ENCODE results near the gene BCL11A. TPM values are rescaled to one million over a fixed set of nuclear protein-coding genes. Genes with fewer than 3 reads are reported as not detected.

Gene BCL11A
- polyA plus RNA-seq, 1 donor (not counting 4 experiments of a cell fraction or from before 2014, with no cell fraction given): 5.0 TPM

GRCh38 chr2:60433018-60433596 is 120.3 kb downstream of the BCL11A start:
- Histone ChIP-seq H3K4me2 (ENCODE audit: control insufficient read depth, extremely low read depth, insufficient read depth, low read depth, low read length) (peak overlapping the region; percentile 19), H3K27ac (ENCODE audit: control insufficient read depth, insufficient read depth, low read length) (no peak overlapping the region), H3K4me3 (ENCODE audit: control insufficient read depth in 2 of 3, extremely low read depth in 1 of 3, insufficient read depth in 2 of 3, low read depth in 1 of 3, low read length in 3 of 3) (no peak overlapping the region), H3K79me2 (ENCODE audit: control insufficient read depth, insufficient read depth, low read length) (no peaks in the 10 kb centered on the region), H2AFZ (ENCODE audit: control insufficient read depth, low read length) (no peak overlapping the region), H3K4me1 (ENCODE audit: control insufficient read depth, extremely low read depth, insufficient read depth, low read length) (peaks cover 20% of the 10 kb centered on the region), H3K9me1 (ENCODE audit: control insufficient read depth, extremely low read depth, insufficient read depth, low read length) (no peaks in the 10 kb centered on the region), H3K9ac (ENCODE audit: control insufficient read depth, extremely low read depth, insufficient read depth, low read length) (no peak overlapping the region), H3K27me3 (ENCODE audit: control insufficient read depth, extremely low read depth, insufficient read depth, low read length) (no peaks in the 10 kb centered on the region), H4K20me1 (ENCODE audit: control insufficient read depth, extremely low read depth, insufficient read depth, low read length) (no peaks in the 10 kb centered on the region), H3K36me3 (ENCODE audit: control insufficient read depth in 2 of 2, extremely low read depth in 1 of 2, insufficient read depth in 2 of 2, low read length in 2 of 2) (no peaks in the 10 kb centered on the region), H3K9me3 (ENCODE audit: control insufficient read depth, low read depth, low read length) (no peaks in the 10 kb centered on the region)
- DNase-seq (ENCODE audit: low read depth, low spot score) (no peak), FAIRE-seq (peak; percentile 84)
- TF ChIP-seq EZH2 (IDR thresholded peaks at IDR 0.05; ENCODE audit: low read length): no peak
- TF ChIP-seq, protein P1, sequence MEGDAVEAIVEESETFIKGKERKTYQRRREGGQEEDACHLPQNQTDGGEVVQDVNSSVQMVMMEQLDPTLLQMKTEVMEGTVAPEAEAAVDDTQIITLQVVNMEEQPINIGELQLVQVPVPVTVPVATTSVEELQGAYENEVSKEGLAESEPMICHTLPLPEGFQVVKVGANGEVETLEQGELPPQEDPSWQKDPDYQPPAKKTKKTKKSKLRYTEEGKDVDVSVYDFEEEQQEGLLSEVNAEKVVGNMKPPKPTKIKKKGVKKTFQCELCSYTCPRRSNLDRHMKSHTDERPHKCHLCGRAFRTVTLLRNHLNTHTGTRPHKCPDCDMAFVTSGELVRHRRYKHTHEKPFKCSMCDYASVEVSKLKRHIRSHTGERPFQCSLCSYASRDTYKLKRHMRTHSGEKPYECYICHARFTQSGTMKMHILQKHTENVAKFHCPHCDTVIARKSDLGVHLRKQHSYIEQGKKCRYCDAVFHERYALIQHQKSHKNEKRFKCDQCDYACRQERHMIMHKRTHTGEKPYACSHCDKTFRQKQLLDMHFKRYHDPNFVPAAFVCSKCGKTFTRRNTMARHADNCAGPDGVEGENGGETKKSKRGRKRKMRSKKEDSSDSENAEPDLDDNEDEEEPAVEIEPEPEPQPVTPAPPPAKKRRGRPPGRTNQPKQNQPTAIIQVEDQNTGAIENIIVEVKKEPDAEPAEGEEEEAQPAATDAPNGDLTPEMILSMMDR (optimal IDR thresholded peaks at IDR 0.05 in 1 of 3, IDR thresholded peaks at IDR 0.05 in 1 of 3, conservative IDR thresholded peaks at IDR 0.05 in 1 of 3; ENCODE audit: extremely low read depth in 1 of 3, insufficient read depth in 2 of 3, low read length in 3 of 3): no peak
- dilution Hi-C loops (cut with MboI; ENCODE audit: extremely low pct_ligation_motif_present, low sequenced_read_pairs): no loop called here

GRCh38 chr2:60432035-60432601 is 121.3 kb downstream of the BCL11A start:
- FAIRE-seq (no peak), DNase-seq (ENCODE audit: low read depth, low spot score) (no peak)
- H3K79me2 ChIP-seq (ENCODE audit: control insufficient read depth, insufficient read depth, low read length): no peaks in the 10 kb centered on the region

More at GRCh38 chr2:60432035-60432601, 121.3 kb downstream of the BCL11A start:
- no peaks in the 10 kb centered on the region for H4K20me1 ChIP-seq (ENCODE audit: control insufficient read depth, extremely low read depth, insufficient read depth, low read length)
- no peaks in the 10 kb centered on the region for H3K36me3 ChIP-seq (ENCODE audit: control insufficient read depth in 2 of 2, extremely low read depth in 1 of 2, insufficient read depth in 2 of 2, low read length in 2 of 2)
- H3K9ac ChIP-seq (ENCODE audit: control insufficient read depth, extremely low read depth, insufficient read depth, low read length): no peak overlapping the region
- H3K9me3 ChIP-seq (ENCODE audit: control insufficient read depth, low read depth, low read length): no peaks in the 10 kb centered on the region
- H3K4me1 ChIP-seq (ENCODE audit: control insufficient read depth, extremely low read depth, insufficient read depth, low read length): peaks cover 20% of the 10 kb centered on the region
- dilution Hi-C loops (cut with MboI; ENCODE audit: extremely low pct_ligation_motif_present, low sequenced_read_pairs): no loop called here
- no peak overlapping the region for H2AFZ ChIP-seq (ENCODE audit: control insufficient read depth, low read length)
- H3K4me3 ChIP-seq (ENCODE audit: control insufficient read depth in 2 of 3, extremely low read depth in 1 of 3, insufficient read depth in 2 of 3, low read depth in 1 of 3, low read length in 3 of 3): no peak overlapping the region
- no peaks in the 10 kb centered on the region for H3K27me3 ChIP-seq (ENCODE audit: control insufficient read depth, extremely low read depth, insufficient read depth, low read length)
- no peaks in the 10 kb centered on the region for H3K9me1 ChIP-seq (ENCODE audit: control insufficient read depth, extremely low read depth, insufficient read depth, low read length)
- TF ChIP-seq, protein P1 (optimal IDR thresholded peaks at IDR 0.05 in 1 of 3, IDR thresholded peaks at IDR 0.05 in 1 of 3, conservative IDR thresholded peaks at IDR 0.05 in 1 of 3; ENCODE audit: extremely low read depth in 1 of 3, insufficient read depth in 2 of 3, low read length in 3 of 3): no peak
- no peak for TF ChIP-seq EZH2 (IDR thresholded peaks at IDR 0.05; ENCODE audit: low read length)
- H3K4me2 ChIP-seq (ENCODE audit: control insufficient read depth, extremely low read depth, insufficient read depth, low read depth, low read length): peak overlapping the region; percentile 35
- no peak overlapping the region for H3K27ac ChIP-seq (ENCODE audit: control insufficient read depth, insufficient read depth, low read length)

Measured in keratinocyte (primary cell).